ENCODE data around the gene RPE65. TPM values are rescaled to one million over a fixed set of nuclear protein-coding genes. Genes with fewer than 3 reads are reported as not detected.
"Not testable (repeated sequence)": the region's sequence is repeated elsewhere in the genome, so short reads cannot be mapped to it uniquely, and the experiment has no call there.

RPE65 gene
- total and polyA plus RNA-seq, 5 experiments from 2014 or later: not detected

DNA sequence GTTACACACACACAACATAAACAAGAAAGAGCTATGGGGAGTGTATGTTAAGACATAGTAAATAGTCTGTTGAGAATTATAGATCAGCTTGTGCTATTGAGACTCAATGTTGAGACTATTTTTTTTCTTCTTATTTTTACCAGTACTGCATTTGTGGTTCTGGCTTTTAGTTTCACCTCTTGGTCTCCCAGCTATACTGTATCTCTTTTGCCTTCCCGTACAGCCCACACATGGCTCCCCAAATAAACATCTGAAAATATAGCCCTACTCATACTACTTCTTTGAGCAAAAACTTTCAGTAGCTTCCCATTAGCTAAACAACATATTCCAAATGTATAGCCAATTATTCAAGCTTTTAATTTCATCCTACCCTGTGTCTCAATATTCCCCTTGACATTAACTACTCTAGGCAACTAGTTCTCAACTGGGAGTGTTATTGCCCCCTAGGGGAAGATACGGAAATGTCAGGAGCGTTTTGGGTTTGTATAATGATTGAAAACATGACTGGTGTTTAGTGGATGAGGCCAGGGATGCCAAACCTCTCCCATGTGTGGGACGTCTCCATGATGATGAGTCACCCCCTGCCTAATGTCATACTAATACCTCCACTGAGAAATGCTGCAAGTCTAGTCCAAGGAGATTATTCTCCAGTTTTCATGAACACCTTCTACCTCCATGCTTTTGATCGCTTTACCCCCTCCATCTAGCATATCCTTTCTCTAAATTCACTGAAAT is 6.8 kb downstream of the RPE65 start:
- no peak overlapping the region for H3K27ac Mint-ChIP-seq
- peaks cover 6 to 10% (median 7%) of the 10 kb centered on the region in 5 donors for H3K27me3 Mint-ChIP-seq
- DNase-seq (no peak), ATAC-seq (no peak)
- POLR2A ChIA-PET: no interaction called here
- H3K4me3 Mint-ChIP-seq: no peak overlapping the region
- H3K9me3 Mint-ChIP-seq: peaks cover 0 to 3% (median 0%) of the 10 kb centered on the region in 9 donors
- H3K4me1 Mint-ChIP-seq: no peaks in the 10 kb centered on the region
- H3K36me3 Mint-ChIP-seq: no peaks in the 10 kb centered on the region

DNA sequence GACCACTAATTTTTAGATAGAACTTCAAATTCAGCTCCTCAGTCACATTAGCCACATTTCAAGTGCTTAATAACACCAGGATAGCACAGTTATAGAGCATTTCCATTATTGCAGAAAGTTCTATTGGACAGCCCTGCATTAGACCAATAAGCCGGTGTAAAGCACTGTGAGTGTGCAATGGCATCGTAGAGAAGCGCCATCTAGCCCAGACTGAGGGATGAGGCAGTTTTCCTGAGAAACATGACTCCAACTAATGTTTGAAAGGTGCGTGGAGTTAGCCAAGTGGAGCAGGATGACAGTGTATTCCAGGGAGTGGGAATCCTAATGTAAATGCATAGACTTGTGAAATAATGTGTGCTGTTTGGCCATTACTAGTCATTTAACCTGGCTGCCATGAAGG is 7.7 kb downstream of the RPE65 start:
- POLR2A ChIA-PET: no interaction called here
- no peaks in the 10 kb centered on the region for H3K4me1 Mint-ChIP-seq
- no peak for DNase-seq
- no peak overlapping the region for H3K4me3 Mint-ChIP-seq
- H3K9me3 Mint-ChIP-seq: peaks cover 0 to 3% (median 0%) of the 10 kb centered on the region in 9 donors
- peaks cover 6 to 10% (median 7%) of the 10 kb centered on the region in 5 donors for H3K27me3 Mint-ChIP-seq
- H3K36me3 Mint-ChIP-seq: no peaks in the 10 kb centered on the region
- no peak overlapping the region for H3K27ac Mint-ChIP-seq
- no peak for ATAC-seq

DNA sequence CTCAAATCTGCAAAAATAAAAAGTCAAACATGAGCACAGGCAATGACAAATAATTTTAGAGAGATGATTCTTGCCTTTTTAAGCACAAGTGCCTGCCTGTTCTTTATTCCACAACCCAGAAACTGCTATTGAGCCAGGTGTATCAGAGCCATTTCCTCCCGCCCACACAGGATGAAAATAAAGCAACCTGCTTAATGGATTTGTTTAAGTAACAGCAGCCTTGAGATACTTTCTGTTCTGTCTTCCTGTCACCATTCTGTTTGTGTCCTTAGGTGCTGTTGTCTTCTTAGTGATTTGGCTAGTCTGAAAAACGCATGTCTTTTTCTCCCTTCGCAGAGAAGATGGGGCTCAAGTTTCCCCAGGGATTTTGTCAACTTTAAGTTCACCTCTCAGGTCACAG is 11.4 kb downstream of the RPE65 start:
- DNase-seq: no peak
- no peak overlapping the region for H3K4me3 Mint-ChIP-seq
- peaks cover 2 to 9% (median 3%) of the 10 kb centered on the region in 5 donors for H3K27me3 Mint-ChIP-seq
- no peak for ATAC-seq
- peaks cover 0 to under 1% (median 0%) of the 10 kb centered on the region in 9 donors for H3K9me3 Mint-ChIP-seq
- no peaks in the 10 kb centered on the region for H3K4me1 Mint-ChIP-seq
- no peak overlapping the region for H3K27ac Mint-ChIP-seq
- POLR2A ChIA-PET: no interaction called here
- H3K36me3 Mint-ChIP-seq: no peaks in the 10 kb centered on the region

DNA sequence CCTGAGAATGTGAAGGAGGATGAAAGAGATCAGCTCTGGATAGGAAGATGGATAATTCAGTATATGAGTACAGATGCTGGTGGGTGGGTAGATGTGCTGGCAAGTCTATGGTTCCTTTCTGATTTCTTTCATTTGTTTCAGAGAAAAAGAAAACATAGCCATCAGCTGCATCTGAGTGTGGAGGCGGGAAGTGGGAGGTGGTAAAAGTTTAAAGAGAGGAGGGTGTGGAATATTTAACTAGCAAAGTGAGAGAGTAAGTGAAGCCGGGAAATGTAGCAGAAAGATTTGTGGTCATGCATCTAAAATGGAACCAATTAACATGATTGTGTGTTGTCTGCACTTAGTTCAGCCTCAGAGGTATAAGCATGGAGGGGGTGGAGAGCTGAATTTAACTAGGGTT is 16.4 kb downstream of the RPE65 start:
- no peak for DNase-seq
- Mint-ChIP-seq H3K27ac (no peak overlapping the region), H3K36me3 (no peaks in the 10 kb centered on the region), H3K4me3 (no peak overlapping the region), H3K27me3 (peaks cover 0 to 4% (median 0%) of the 10 kb centered on the region in 5 donors), H3K9me3 (no peaks in the 10 kb centered on the region), H3K4me1 (no peaks in the 10 kb centered on the region)
- POLR2A ChIA-PET: no interaction called here
- ATAC-seq: no peak

DNA sequence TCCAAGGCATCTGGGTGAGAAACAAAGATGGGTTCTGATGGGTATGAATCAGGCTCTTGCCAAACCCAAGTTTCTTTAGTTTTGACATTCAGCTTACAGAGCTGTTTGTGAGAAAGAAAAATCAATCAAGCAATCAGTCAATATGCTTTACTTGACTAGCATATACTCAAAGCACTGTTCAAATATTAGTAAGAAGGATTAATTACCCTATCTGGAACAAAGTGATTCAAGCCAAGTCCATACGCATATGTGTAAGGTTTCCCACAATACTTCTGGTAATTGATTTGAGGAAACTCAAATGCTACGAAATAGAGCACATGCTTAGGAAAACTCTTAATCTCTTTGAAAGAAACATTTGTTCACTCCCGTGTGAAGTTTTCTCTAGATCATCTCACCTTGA is 18.7 kb downstream of the RPE65 start:
- no peaks in the 10 kb centered on the region for H3K4me1 Mint-ChIP-seq
- no peak overlapping the region for H3K27ac Mint-ChIP-seq
- peaks cover 0 to 6% (median 1%) of the 10 kb centered on the region in 5 donors for H3K27me3 Mint-ChIP-seq
- DNase-seq (no peak), ATAC-seq (no peak)
- POLR2A ChIA-PET: no interaction called here
- H3K4me3 Mint-ChIP-seq: no peak overlapping the region
- no peaks in the 10 kb centered on the region for H3K36me3 Mint-ChIP-seq
- H3K9me3 Mint-ChIP-seq: peaks cover 0 to 2% (median 0%) of the 10 kb centered on the region in 9 donors

DNA sequence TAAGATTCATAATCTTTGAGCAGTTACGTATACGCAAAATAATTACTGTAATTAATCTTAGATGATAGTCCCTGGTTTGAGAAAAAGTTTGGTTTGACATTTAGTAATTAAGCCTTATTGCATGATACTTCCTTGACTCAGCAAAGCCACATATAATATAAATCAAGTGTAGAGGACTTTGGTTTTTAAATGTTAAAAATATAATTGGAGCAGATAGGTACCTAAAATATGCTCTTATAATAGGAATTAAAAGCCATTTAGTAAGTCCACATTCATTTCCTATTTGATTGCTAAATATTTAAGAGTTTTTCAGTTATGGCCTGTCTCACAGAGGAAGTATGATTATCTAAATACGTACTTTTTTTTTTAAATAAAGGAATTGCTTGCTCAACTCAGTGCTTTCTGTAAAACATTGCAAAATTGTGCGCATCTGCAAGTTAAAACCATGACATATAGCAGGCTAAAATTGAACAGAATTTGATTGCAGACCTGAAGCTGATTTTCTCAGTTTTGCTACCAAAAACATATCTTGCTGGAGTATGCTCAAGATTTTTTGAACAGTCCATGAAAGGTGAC is 20.4 kb downstream of the RPE65 start:
- ATAC-seq: no peak
- peaks cover 0 to 2% (median 0%) of the 10 kb centered on the region in 9 donors for H3K9me3 Mint-ChIP-seq
- no peak overlapping the region for H3K4me3 Mint-ChIP-seq
- no peak for DNase-seq
- no peaks in the 10 kb centered on the region for H3K4me1 Mint-ChIP-seq
- H3K27ac Mint-ChIP-seq: no peak overlapping the region
- POLR2A ChIA-PET: no interaction called here
- peaks cover 0 to 6% (median 1%) of the 10 kb centered on the region in 5 donors for H3K27me3 Mint-ChIP-seq
- no peaks in the 10 kb centered on the region for H3K36me3 Mint-ChIP-seq

DNA sequence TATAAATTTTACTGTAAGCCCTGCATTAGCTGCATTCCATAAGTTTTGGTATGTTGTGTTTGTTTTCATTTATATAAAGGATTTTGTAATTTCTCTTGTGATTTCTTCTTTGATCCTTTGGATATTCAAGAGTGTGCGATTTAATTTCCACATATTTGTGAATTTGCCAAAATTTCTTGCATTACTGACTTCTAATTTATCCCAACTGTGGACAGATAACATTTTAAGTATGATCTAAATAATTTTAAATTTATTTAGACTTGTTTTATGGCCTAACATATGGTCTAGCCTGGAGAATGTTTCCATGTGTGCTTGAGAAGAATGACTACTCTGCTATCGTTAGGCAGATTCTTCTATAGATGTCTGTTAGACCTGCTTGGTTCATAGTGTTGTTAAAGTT is 23.2 kb downstream of the RPE65 start:
- Mint-ChIP-seq H3K27ac (no peak overlapping the region), H3K27me3 (peaks cover 0 to 6% (median 1%) of the 10 kb centered on the region in 5 donors), H3K36me3 (no peaks in the 10 kb centered on the region), H3K4me3 (no peak overlapping the region), H3K9me3 (peaks cover 0 to 2% (median 0%) of the 10 kb centered on the region in 9 donors), H3K4me1 (no peaks in the 10 kb centered on the region)
- ATAC-seq (no peak), DNase-seq (no peak)
- POLR2A ChIA-PET: no interaction called here

DNA sequence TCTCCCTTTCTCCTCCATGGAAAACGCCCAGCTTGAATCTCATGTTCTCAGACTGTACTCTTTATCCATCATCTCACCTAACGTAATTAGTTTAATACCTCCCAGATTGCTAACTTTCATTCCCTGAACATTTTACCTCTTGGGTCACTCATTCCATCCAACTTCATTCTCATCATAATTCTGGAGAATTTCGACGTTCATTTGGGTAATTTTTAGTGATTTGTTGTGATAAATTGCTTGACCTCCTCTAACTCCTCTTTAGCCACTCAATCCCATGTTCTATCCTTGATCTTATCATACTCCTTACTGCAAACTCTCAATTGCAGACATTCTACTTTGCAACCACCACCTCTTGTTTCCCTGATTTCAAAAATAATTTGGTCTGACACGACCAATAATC is 28.4 kb downstream of the RPE65 start:
- Mint-ChIP-seq H3K27me3 (peaks cover 0 to 4% (median 1%) of the 10 kb centered on the region in 5 donors), H3K4me3 (no peak overlapping the region), H3K36me3 (no peaks in the 10 kb centered on the region), H3K4me1 (no peaks in the 10 kb centered on the region), H3K9me3 (peaks cover 0 to 5% (median 0%) of the 10 kb centered on the region in 9 donors), H3K27ac (no peak overlapping the region)
- DNase-seq: no peak
- POLR2A ChIA-PET: no interaction called here
- ATAC-seq: no peak

DNA sequence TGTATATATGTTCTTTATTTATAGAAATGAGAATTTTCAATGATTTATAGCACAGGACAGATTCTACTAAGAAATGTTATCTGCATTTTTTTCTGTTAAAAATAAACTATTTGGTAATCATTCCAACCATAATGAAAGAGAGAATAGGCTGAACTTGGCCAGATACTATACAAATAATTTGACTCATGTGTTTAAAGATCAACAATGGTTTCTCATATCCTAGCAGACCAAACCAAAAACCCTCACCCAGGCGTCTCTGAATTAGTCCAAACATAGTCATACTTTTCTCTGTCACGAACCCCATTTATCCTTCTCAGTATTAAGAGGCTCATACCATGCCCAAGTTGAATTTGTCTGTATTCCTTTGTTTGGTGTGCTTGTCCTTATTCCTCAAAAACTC is 40.3 kb downstream of the RPE65 start:
- ATAC-seq (no peak), DNase-seq (no peak)
- Mint-ChIP-seq H3K27me3 (peaks cover 0 to 7% (median 0%) of the 10 kb centered on the region in 5 donors), H3K27ac (no peak overlapping the region), H3K4me3 (no peak overlapping the region), H3K4me1 (no peaks in the 10 kb centered on the region), H3K9me3 (peaks cover 0 to 3% (median 0%) of the 10 kb centered on the region in 9 donors), H3K36me3 (no peaks in the 10 kb centered on the region)
- POLR2A ChIA-PET: no interaction called here

DNA sequence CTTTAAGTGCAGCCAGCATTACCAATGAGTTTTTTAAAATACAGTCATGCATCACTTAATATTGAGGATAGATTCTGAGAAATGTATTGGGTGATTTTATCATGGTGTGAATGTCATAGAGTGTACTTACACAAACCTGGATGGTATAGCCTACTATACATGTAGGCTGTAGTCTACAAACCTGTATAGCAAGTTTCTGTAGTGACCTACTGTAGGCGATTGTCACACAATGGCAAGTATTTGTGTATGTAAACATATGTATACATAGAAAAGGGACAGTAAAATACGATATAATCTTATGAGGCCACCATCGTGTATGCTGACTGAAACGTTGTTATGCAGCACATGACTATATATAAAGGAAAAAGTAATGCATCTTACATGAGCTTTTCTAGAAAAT is 48.2 kb downstream of the RPE65 start:
- DNase-seq (no peak), ATAC-seq (no peak)
- Mint-ChIP-seq H3K27me3 (peaks cover 0 to 5% (median 2%) of the 10 kb centered on the region in 5 donors), H3K27ac (no peak overlapping the region), H3K4me3 (no peak overlapping the region), H3K9me3 (peaks cover 0 to 2% (median 0%) of the 10 kb centered on the region in 9 donors), H3K36me3 (no peaks in the 10 kb centered on the region), H3K4me1 (no peaks in the 10 kb centered on the region)
- POLR2A ChIA-PET: no interaction called here

DNA sequence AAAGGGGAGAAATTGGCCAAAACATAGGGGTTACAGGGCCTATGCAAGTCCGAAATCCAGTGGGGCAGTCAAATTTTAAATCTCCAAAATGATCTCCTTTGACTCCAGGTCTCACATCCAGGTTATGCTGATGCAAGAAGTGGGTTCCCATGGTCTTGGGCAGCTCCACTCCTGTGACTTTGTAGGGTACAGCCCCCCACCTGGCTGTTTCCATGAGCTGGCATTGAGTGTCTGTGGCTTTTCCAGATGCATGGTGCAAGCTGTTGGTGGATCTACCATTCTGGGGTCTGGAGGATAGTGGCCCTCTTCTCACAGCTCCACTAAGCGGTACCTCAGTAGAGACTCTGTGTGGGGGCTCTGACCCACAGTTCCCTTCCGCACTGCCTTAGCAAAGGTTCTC is 54.2 kb downstream of the RPE65 start:
- H3K36me3 Mint-ChIP-seq, H3K4me3 Mint-ChIP-seq, POLR2A ChIA-PET, H3K4me1 Mint-ChIP-seq, DNase-seq, H3K9me3 Mint-ChIP-seq, H3K27ac Mint-ChIP-seq, ATAC-seq, H3K27me3 Mint-ChIP-seq: not testable (repeated sequence)

DNA sequence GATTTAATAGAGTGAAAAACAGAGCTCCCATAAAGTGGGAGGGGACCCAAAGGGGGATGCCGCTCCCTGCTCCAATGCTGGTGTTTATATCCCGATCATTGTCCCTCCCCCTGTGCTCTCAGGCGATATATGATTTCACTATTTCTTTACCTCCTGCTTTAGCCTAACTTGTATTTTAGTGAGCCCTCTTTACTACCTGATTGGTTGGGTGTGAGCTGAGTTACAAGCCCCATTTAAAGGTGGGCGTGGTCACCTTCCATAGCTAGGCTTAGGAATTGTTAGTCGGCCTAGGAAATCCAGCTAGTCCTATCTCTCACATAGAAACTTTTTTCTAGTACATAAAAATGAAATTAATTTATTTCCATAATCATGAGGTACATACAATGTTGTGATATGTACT is 57.3 kb downstream of the RPE65 start:
- ATAC-seq: not testable (repeated sequence)

DNA sequence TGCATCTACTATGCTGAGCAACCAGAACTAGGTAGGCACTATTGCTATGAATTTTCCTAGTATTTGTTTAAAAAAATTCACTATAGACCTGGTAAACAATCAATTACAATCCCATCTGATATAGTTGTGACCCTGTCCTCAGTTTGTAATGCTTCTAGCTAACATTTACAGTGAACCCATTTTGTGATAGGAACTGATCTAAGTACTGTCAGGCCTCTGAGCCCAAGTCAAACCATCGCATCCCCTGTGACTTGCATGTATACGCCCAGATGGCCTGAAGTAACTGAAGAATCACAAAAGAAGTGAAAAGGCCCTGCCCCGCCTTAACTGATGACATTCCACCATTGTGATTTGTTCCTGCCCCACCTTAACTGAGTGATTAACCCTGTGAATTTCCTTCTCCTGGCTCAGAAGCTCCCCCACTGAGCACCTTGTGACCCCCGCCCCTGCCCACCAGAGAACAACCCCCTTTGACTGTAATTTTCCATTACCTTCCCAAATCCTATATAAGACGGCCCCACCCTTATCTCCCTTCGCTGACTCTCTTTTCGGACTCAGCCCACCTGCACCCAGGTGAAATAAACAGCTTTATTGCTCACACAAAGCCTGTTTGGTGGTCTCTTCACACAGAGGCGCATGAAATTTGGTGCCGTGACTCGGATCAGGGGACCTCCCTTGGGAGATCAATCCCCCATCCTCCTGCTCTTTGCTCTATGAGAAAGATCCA is 63.8 kb downstream of the RPE65 start:
- H3K4me3 Mint-ChIP-seq, H3K27ac Mint-ChIP-seq, POLR2A ChIA-PET, H3K9me3 Mint-ChIP-seq, DNase-seq, H3K4me1 Mint-ChIP-seq, ATAC-seq, H3K36me3 Mint-ChIP-seq: not testable (repeated sequence)
- peaks cover 0 to 23% (median 0%) of the 10 kb centered on the region in 5 donors for H3K27me3 Mint-ChIP-seq

More for the DNA sequence above, 57.3 kb downstream of the RPE65 start:
- H3K4me3 Mint-ChIP-seq, POLR2A ChIA-PET, H3K27ac Mint-ChIP-seq, H3K36me3 Mint-ChIP-seq, H3K4me1 Mint-ChIP-seq, DNase-seq: not testable (repeated sequence)
- H3K27me3 Mint-ChIP-seq: peaks cover 0 to 26% (median 0%) of the 10 kb centered on the region in 5 donors
- peaks cover 0 to 13% (median 0%) of the 10 kb centered on the region in 9 donors for H3K9me3 Mint-ChIP-seq
